Measurements from ENCODE around the gene NUDT16. TPM values are rescaled to one million over a fixed set of nuclear protein-coding genes. Genes with fewer than 3 reads are reported as not detected.

NUDT16 gene
- 10 to 100 TPM; 15.2 to 21.1 TPM for total RNA-seq
- 20.1 TPM for polyA plus RNA-seq (2013, experiment 1 of 2)
- 16.6 TPM for polyA plus RNA-seq (2013, experiment 2 of 2)
- long read RNA-seq, experiment 1, full-length matches to known transcripts: 15 of 24 reads
- long read RNA-seq, experiment 1, partial matches to known transcripts: 5 of 24 reads
- long read RNA-seq, experiment 1, other reads (novel, unspliced or antisense): 4 of 24 reads
- long read RNA-seq, experiment 2, full-length matches to known transcripts: 19 of 23 reads
- long read RNA-seq, experiment 2, partial matches to known transcripts: 0 of 23 reads
- long read RNA-seq, experiment 2, other reads (novel, unspliced or antisense): 4 of 23 reads
- long read RNA-seq, experiment 3, full-length matches to known transcripts: 9 of 10 reads
- long read RNA-seq, experiment 3, partial matches to known transcripts: 1 of 10 reads
- long read RNA-seq, experiment 3, other reads (novel, unspliced or antisense): 0 of 10 reads
- long read RNA-seq, experiment 4, full-length matches to known transcripts: 18 of 24 reads
- long read RNA-seq, experiment 4, partial matches to known transcripts: 4 of 24 reads
- long read RNA-seq, experiment 4, other reads (novel, unspliced or antisense): 2 of 24 reads

DNA sequence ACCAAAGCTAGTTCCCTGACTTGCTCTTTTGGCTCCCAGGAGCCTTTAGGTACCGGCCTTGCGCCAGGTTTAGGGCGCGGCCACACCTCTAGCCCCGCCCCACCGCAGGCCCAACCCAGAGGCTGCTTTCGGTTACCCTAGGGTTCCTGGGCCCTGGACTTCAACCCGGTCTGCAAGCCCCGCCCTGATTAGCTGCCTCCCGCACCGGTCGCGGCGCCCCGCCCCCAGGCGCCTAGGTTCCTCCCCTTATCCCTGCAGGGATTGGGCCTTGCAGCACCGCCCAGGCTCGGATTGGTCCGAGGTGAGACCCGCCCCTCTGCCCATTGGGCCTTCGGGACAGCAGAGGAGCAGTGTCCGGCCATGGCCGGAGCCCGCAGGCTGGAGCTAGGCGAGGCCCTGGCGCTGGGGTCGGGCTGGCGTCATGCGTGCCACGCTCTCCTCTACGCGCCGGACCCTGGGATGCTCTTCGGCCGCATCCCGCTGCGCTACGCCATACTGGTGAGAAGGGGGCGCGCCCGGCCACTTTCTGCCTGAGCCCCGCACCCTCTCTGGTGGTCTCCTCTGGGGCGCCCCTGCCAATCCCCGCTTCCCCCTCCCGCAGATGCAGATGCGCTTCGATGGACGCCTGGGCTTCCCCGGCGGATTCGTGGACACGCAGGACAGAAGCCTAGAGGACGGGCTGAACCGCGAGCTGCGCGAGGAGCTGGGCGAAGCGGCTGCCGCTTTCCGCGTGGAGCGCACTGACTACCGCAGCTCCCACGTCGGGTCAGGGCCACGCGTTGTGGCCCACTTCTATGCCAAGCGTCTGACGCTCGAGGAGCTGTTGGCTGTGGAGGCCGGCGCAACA, at the start of gene NUDT16:
Gene NUDT16, plus strand, starts transcription at position 330 of the 847 bp plus-strand sequence. Its CDS starts 31 bp downstream, at position 361.
- Mint-ChIP-seq H3K36me3 (ENCODE audit: low read depth) (peaks cover 24% of the 10 kb centered on the region), H3K27ac (peak within 1 kb of the TSS; percentile 96), H3K4me3 (peak within 1 kb of the TSS; percentile 91), H3K27me3 (ENCODE audit: insufficient read depth) (no peaks in the 10 kb centered on the region), H3K9me3 (no peaks in the 10 kb centered on the region), H3K4me1 (peaks cover 34% of the 10 kb centered on the region)
- TF ChIP-seq, protein P1, sequence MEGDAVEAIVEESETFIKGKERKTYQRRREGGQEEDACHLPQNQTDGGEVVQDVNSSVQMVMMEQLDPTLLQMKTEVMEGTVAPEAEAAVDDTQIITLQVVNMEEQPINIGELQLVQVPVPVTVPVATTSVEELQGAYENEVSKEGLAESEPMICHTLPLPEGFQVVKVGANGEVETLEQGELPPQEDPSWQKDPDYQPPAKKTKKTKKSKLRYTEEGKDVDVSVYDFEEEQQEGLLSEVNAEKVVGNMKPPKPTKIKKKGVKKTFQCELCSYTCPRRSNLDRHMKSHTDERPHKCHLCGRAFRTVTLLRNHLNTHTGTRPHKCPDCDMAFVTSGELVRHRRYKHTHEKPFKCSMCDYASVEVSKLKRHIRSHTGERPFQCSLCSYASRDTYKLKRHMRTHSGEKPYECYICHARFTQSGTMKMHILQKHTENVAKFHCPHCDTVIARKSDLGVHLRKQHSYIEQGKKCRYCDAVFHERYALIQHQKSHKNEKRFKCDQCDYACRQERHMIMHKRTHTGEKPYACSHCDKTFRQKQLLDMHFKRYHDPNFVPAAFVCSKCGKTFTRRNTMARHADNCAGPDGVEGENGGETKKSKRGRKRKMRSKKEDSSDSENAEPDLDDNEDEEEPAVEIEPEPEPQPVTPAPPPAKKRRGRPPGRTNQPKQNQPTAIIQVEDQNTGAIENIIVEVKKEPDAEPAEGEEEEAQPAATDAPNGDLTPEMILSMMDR (conservative IDR thresholded peaks at IDR 0.05): no peak
- peak within 1 kb of the TSS; percentile 94 for H3K4me3 ChIP-seq (ENCODE audit: low read length)
- H3K27ac ChIP-seq (ENCODE audit: low read depth, low read length): peak within 1 kb of the TSS; percentile 79
- H3K27me3 ChIP-seq (ENCODE audit: control insufficient read depth, insufficient read depth, low read length, poor library complexity, severe bottlenecking): no peaks in the 10 kb centered on the region
- 0 to 1% methylated on average over 16 to 73 of the region's 73 CpGs for WGBS, 2 experiments (ENCODE audit: insufficient coverage in 1 of 2, insufficient read length in 1 of 2)
- H3K9me3 ChIP-seq (ENCODE audit: control insufficient read depth, low read length): no peaks in the 10 kb centered on the region
- H3K36me3 ChIP-seq (ENCODE audit: control insufficient read depth, insufficient read depth, low read length): peaks cover 11% of the 10 kb centered on the region
- H3K4me1 ChIP-seq (ENCODE audit: control insufficient read depth, insufficient read depth, low read length): peaks cover 3% of the 10 kb centered on the region
- peak within 1 kb of the TSS; percentile 82 for H3K9ac ChIP-seq (ENCODE audit: extremely low read depth, low read length, poor library complexity, severe bottlenecking)
- DNase-seq: peak; percentile 100

GRCh38 chr3:131338948-131339640, 42.5 kb upstream of the NUDT16 start:
- Histone ChIP-seq H3K4me3 (ENCODE audit: low read length) (no peak overlapping the region), H3K36me3 (ENCODE audit: control insufficient read depth, insufficient read depth, low read length) (no peaks in the 10 kb centered on the region), H3K9me3 (ENCODE audit: control insufficient read depth, low read length) (peaks cover 11% of the 10 kb centered on the region), H3K9ac (ENCODE audit: extremely low read depth, low read length, poor library complexity, severe bottlenecking) (no peak overlapping the region), H3K27me3 (ENCODE audit: control insufficient read depth, insufficient read depth, low read length, poor library complexity, severe bottlenecking) (no peaks in the 10 kb centered on the region), H3K4me1 (ENCODE audit: control insufficient read depth, insufficient read depth, low read length) (no peaks in the 10 kb centered on the region), H3K27ac (ENCODE audit: low read depth, low read length) (no peak overlapping the region)
- H3K27me3 Mint-ChIP-seq (ENCODE audit: insufficient read depth): no peaks in the 10 kb centered on the region
- H3K4me3 Mint-ChIP-seq: no peak overlapping the region
- H3K9me3 Mint-ChIP-seq: peaks cover 34% of the 10 kb centered on the region
- TF ChIP-seq, protein P1 (conservative IDR thresholded peaks at IDR 0.05): no peak
- no peak overlapping the region for H3K27ac Mint-ChIP-seq
- DNase-seq: no peak
- H3K36me3 Mint-ChIP-seq (ENCODE audit: low read depth): peaks cover 11% of the 10 kb centered on the region
- H3K4me1 Mint-ChIP-seq: no peaks in the 10 kb centered on the region
- 92% methylated on average over 3 of the region's 3 CpGs; no CpG with 5 or more reads in 1 of the 2 experiments for WGBS, 2 experiments (ENCODE audit: insufficient coverage in 1 of 2, insufficient read length in 1 of 2)

DNA sequence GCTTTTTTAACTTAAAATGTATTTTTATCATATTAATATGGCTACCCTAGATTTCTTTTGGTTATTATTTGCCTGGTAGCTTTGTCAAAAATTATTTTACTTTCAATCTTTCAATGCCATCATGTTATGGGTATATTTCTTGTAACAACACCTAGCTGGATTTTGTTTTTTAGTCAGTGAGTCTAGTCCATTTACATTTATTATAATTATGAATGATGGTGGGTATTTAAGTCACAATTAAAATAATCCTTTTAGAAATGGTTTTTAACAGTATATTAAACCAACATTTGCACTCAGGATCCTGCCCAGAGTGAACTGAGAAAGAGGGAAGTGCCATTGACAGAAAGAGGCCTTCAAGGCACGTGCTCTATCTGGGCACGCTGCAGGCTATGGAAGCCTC, 39.8 kb upstream of the NUDT16 start:
- WGBS, 2 experiments (ENCODE audit: insufficient coverage in 1 of 2, insufficient read length in 1 of 2): 97 to 100% methylated on average over 2 of the region's 2 CpGs
- H3K27ac Mint-ChIP-seq: no peak overlapping the region
- TF ChIP-seq, protein P1 (conservative IDR thresholded peaks at IDR 0.05): no peak

More for the DNA sequence above, 39.8 kb upstream of the NUDT16 start:
- Histone ChIP-seq H3K4me3 (ENCODE audit: low read length) (no peak overlapping the region), H3K36me3 (ENCODE audit: control insufficient read depth, insufficient read depth, low read length) (no peaks in the 10 kb centered on the region), H3K4me1 (ENCODE audit: control insufficient read depth, insufficient read depth, low read length) (no peaks in the 10 kb centered on the region), H3K9me3 (ENCODE audit: control insufficient read depth, low read length) (peaks cover 11% of the 10 kb centered on the region), H3K9ac (ENCODE audit: extremely low read depth, low read length, poor library complexity, severe bottlenecking) (no peak overlapping the region), H3K27ac (ENCODE audit: low read depth, low read length) (no peak overlapping the region), H3K27me3 (ENCODE audit: control insufficient read depth, insufficient read depth, low read length, poor library complexity, severe bottlenecking) (no peaks in the 10 kb centered on the region)
- no peak overlapping the region for H3K4me3 Mint-ChIP-seq
- H3K4me1 Mint-ChIP-seq: no peaks in the 10 kb centered on the region
- peaks cover 37% of the 10 kb centered on the region for H3K9me3 Mint-ChIP-seq
- peaks cover 14% of the 10 kb centered on the region for H3K36me3 Mint-ChIP-seq (ENCODE audit: low read depth)
- H3K27me3 Mint-ChIP-seq (ENCODE audit: insufficient read depth): no peaks in the 10 kb centered on the region
- DNase-seq: no peak
